ENCODE results near the gene RASA3.

Gene RASA3

GRCh38 chr13:113967729-113968462 lies 164.5 kb downstream of the RASA3 start:
- H3K4me3 ChIP-seq (ENCODE audit: low read length), result no peak overlapping the region
- no peaks in the 10 kb centered on the region for H3K9me3 ChIP-seq (ENCODE audit: control insufficient read depth, low read depth, low read length)
- H3K4me1 ChIP-seq (ENCODE audit: control insufficient read depth, low read depth, low read length), result no peaks in the 10 kb centered on the region
- H3K9ac ChIP-seq (ENCODE audit: low read length), result no peak overlapping the region
- H3K27me3 ChIP-seq (ENCODE audit: control insufficient read depth, insufficient read depth, low read length), result no peaks in the 10 kb centered on the region
- H3K36me3 ChIP-seq (ENCODE audit: control insufficient read depth, low read depth, low read length), result no peaks in the 10 kb centered on the region
- H3K27ac ChIP-seq (ENCODE audit: low read length), result no peak overlapping the region

GRCh38 chr13:113967206-113967720 lies 165.2 kb downstream of the RASA3 start:
- Histone ChIP-seq H3K9me3 (ENCODE audit: control insufficient read depth, low read depth, low read length) (no peaks in the 10 kb centered on the region), H3K27me3 (ENCODE audit: control insufficient read depth, insufficient read depth, low read length) (no peaks in the 10 kb centered on the region), H3K36me3 (ENCODE audit: control insufficient read depth, low read depth, low read length) (no peaks in the 10 kb centered on the region), H3K4me3 (ENCODE audit: low read length) (no peak overlapping the region), H3K27ac (ENCODE audit: low read length) (no peak overlapping the region), H3K4me1 (ENCODE audit: control insufficient read depth, low read depth, low read length) (no peaks in the 10 kb centered on the region), H3K9ac (ENCODE audit: low read length) (no peak overlapping the region)

- Histone ChIP-seq H3K9ac (ENCODE audit: low read length) (no peak overlapping the region), H3K4me1 (ENCODE audit: control insufficient read depth, low read depth, low read length) (no peaks in the 10 kb centered on the region), H3K9me3 (ENCODE audit: control insufficient read depth, low read depth, low read length) (peaks cover 5% of the 10 kb centered on the region), H3K4me3 (ENCODE audit: low read length) (no peak overlapping the region), H3K27me3 (ENCODE audit: control insufficient read depth, insufficient read depth, low read length) (no peaks in the 10 kb centered on the region), H3K27ac (ENCODE audit: low read length) (no peak overlapping the region), H3K36me3 (ENCODE audit: control insufficient read depth, low read depth, low read length) (no peaks in the 10 kb centered on the region)
Measured at GRCh38 chr13:113965968-113966884, 166.2 kb downstream of the RASA3 start.

- H3K4me1 ChIP-seq (ENCODE audit: control insufficient read depth, low read depth, low read length), result no peaks in the 10 kb centered on the region
- no peaks in the 10 kb centered on the region for H3K27me3 ChIP-seq (ENCODE audit: control insufficient read depth, insufficient read depth, low read length)
Measured at GRCh38 chr13:113965383-113965874, 167.0 kb downstream of the RASA3 start.

DNA sequence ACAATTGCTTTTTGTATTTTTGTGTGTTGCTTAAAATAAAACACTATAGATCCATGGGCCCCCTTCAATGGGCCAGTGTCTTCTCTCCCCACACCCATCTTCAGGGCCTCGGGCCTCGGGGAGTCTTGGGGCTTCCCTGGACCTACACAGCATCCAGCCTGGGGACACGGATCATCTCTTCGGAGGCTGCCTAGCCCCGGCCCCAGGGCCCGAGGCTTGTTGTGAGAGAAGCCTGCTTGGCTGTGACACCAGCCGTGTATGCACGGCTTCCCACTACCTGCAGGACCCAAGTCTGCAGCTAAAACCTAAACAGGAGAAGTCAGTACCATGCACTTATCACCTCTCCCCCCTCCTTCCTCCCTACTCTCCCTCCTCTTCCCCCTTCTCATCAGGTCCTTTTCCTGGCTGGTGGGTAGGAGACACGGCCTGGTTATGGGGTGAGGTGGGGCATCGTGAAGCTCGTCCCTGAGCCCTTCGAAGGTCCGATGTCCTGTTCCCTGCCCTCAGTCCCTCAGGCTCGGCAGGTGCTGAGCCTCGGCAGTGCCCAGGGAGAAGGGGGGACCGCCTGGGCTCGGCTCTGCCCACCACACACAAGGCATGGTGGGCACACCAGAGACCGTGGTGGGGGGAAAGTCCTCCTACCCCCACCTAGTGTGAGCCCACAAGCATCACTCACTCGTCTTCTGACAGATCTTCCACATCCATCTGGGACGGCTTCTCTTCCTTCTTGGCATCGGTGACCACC lies 168.0 kb downstream of the RASA3 start:
- no peak overlapping the region for H3K27ac ChIP-seq (ENCODE audit: low read length)
- H3K27me3 ChIP-seq (ENCODE audit: control insufficient read depth, insufficient read depth, low read length), result no peaks in the 10 kb centered on the region
- no peak overlapping the region for H3K9ac ChIP-seq (ENCODE audit: low read length)
- peaks cover 12% of the 10 kb centered on the region for H3K9me3 ChIP-seq (ENCODE audit: control insufficient read depth, low read depth, low read length)
- no peaks in the 10 kb centered on the region for H3K36me3 ChIP-seq (ENCODE audit: control insufficient read depth, low read depth, low read length)
- H3K4me3 ChIP-seq (ENCODE audit: low read length), result no peak overlapping the region
- H3K4me1 ChIP-seq (ENCODE audit: control insufficient read depth, low read depth, low read length), result no peaks in the 10 kb centered on the region

More at GRCh38 chr13:113965383-113965874, 167.0 kb downstream of the RASA3 start:
- peaks cover 6% of the 10 kb centered on the region for H3K9me3 ChIP-seq (ENCODE audit: control insufficient read depth, low read depth, low read length)
- no peak overlapping the region for H3K4me3 ChIP-seq (ENCODE audit: low read length)
- H3K9ac ChIP-seq (ENCODE audit: low read length), result no peak overlapping the region
- no peaks in the 10 kb centered on the region for H3K36me3 ChIP-seq (ENCODE audit: control insufficient read depth, low read depth, low read length)
- no peak overlapping the region for H3K27ac ChIP-seq (ENCODE audit: low read length)

GRCh38 chr13:113963376-113963775 lies 169.0 kb downstream of the RASA3 start:
- Histone ChIP-seq H3K4me3 (ENCODE audit: low read length) (no peak overlapping the region), H3K36me3 (ENCODE audit: control insufficient read depth, low read depth, low read length) (no peaks in the 10 kb centered on the region), H3K9ac (ENCODE audit: low read length) (no peak overlapping the region), H3K27me3 (ENCODE audit: control insufficient read depth, insufficient read depth, low read length) (no peaks in the 10 kb centered on the region), H3K9me3 (ENCODE audit: control insufficient read depth, low read depth, low read length) (peaks cover 17% of the 10 kb centered on the region), H3K4me1 (ENCODE audit: control insufficient read depth, low read depth, low read length) (no peaks in the 10 kb centered on the region), H3K27ac (ENCODE audit: low read length) (no peak overlapping the region)

- H3K9me3 ChIP-seq (ENCODE audit: control insufficient read depth, low read depth, low read length), result peaks cover 17% of the 10 kb centered on the region
- no peak overlapping the region for H3K9ac ChIP-seq (ENCODE audit: low read length)
- no peak overlapping the region for H3K4me3 ChIP-seq (ENCODE audit: low read length)
- H3K27me3 ChIP-seq (ENCODE audit: control insufficient read depth, insufficient read depth, low read length), result no peaks in the 10 kb centered on the region
- no peak overlapping the region for H3K27ac ChIP-seq (ENCODE audit: low read length)
- no peaks in the 10 kb centered on the region for H3K4me1 ChIP-seq (ENCODE audit: control insufficient read depth, low read depth, low read length)
- no peaks in the 10 kb centered on the region for H3K36me3 ChIP-seq (ENCODE audit: control insufficient read depth, low read depth, low read length)
Measured at GRCh38 chr13:113962975-113963374, 169.4 kb downstream of the RASA3 start.

DNA sequence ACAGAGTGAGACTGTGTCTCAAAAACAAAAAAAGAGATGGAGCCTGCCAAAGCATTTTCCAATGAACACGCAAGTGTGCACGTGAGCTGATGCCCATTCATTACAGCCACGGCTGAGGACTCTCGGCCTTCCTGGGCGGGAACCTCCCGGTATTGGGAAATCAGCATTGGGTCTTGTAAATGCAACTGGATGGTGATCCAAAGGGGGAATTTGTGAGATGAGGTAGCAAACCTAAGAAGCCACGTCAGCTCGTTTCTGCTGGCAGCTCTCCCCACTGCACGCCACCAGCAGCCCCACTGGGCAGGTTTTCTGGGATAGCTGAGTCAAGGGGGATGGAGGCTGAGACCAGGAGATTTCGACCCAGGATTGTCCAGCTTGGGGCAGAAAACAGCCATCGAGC lies 170.0 kb downstream of the RASA3 start:
- Histone ChIP-seq H3K4me1 (ENCODE audit: control insufficient read depth, low read depth, low read length) (no peaks in the 10 kb centered on the region), H3K4me3 (ENCODE audit: low read length) (no peak overlapping the region), H3K27ac (ENCODE audit: low read length) (no peak overlapping the region), H3K9ac (ENCODE audit: low read length) (no peak overlapping the region), H3K9me3 (ENCODE audit: control insufficient read depth, low read depth, low read length) (peaks cover 17% of the 10 kb centered on the region), H3K36me3 (ENCODE audit: control insufficient read depth, low read depth, low read length) (no peaks in the 10 kb centered on the region), H3K27me3 (ENCODE audit: control insufficient read depth, insufficient read depth, low read length) (no peaks in the 10 kb centered on the region)

- Histone ChIP-seq H3K27me3 (ENCODE audit: control insufficient read depth, insufficient read depth, low read length) (no peaks in the 10 kb centered on the region), H3K4me3 (ENCODE audit: low read length) (no peak overlapping the region), H3K9me3 (ENCODE audit: control insufficient read depth, low read depth, low read length) (peaks cover 17% of the 10 kb centered on the region), H3K9ac (ENCODE audit: low read length) (no peak overlapping the region), H3K27ac (ENCODE audit: low read length) (no peak overlapping the region), H3K36me3 (ENCODE audit: control insufficient read depth, low read depth, low read length) (no peaks in the 10 kb centered on the region), H3K4me1 (ENCODE audit: control insufficient read depth, low read depth, low read length) (no peaks in the 10 kb centered on the region)
Measured at GRCh38 chr13:113960276-113960948, 172.0 kb downstream of the RASA3 start.

DNA sequence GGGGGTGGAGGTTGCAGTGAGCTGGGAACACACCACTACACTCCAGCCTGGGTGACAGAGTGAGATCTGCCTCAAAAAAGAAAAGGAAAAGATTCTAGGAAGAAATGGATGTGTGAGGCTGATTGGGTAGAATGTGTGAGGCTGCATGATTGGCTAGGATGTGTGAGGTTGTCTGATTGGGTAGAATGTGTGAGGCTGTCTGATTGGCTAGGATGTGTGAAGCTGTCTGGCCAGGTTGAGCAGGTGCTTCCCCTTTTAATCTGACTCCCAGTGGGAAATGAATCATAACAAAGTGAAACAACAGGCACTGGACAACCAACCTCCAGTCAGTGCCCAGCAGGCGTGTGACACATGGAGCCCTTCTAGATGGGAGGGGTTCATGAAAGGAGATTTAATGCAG lies 173.2 kb downstream of the RASA3 start:
- Histone ChIP-seq H3K4me3 (ENCODE audit: low read length) (no peak overlapping the region), H3K4me1 (ENCODE audit: control insufficient read depth, low read depth, low read length) (no peaks in the 10 kb centered on the region), H3K27ac (ENCODE audit: low read length) (no peak overlapping the region), H3K36me3 (ENCODE audit: control insufficient read depth, low read depth, low read length) (no peaks in the 10 kb centered on the region), H3K9ac (ENCODE audit: low read length) (no peak overlapping the region), H3K27me3 (ENCODE audit: control insufficient read depth, insufficient read depth, low read length) (no peaks in the 10 kb centered on the region), H3K9me3 (ENCODE audit: control insufficient read depth, low read depth, low read length) (peaks cover 17% of the 10 kb centered on the region)
